Measurements from ENCODE around the gene DLG5.
"Not testable (repeated sequence)": the region's sequence is repeated elsewhere in the genome, so short reads cannot be mapped to it uniquely, and the experiment has no call there.

The DLG5 gene

DNA sequence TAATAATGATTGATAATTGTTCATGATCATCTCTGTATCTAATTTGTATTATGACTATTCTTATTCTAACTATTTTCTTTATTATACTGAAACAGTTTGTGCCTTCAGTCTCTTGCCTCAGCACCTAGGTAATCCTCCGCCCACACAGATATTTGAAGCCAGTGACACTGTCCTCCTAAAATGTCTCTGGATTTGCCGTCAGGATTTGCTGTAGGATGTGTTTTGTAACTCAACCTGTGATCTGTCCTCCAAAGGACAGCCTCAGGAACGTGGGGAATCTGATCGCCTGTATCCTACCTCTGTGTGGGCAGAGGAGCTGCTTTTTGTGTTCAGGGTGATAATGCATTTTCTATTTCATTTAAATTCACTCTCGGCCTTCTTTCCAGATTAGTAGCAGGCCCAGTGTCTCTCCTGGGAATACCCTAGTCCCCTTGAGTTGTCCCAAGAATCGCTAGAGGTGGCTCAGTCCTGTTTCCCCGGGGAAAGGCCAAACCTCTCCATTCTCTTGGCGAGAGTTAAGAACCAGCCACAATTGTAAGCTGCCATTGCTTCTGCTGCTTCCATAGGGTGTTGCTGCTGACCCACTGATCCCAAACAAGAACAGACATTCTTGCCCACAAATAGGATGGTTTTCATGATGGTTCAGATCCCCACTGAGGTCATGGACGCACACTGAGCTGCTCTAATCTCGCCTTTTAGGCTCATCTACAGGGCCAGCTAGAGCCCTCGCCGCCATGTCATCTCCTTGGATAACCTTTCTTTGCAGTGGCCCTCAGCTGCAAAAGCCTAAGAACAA, 152.7 kb downstream of the DLG5 start:
- H3K4me1 ChIP-seq (ENCODE audit: control insufficient read depth, low read depth, low read length), result no peaks in the 10 kb centered on the region
- no peak overlapping the region for H3K27ac ChIP-seq (ENCODE audit: low read length)
- H3K9me3 ChIP-seq (ENCODE audit: control insufficient read depth, low read depth, low read length), result no peaks in the 10 kb centered on the region
- no peaks in the 10 kb centered on the region for H3K36me3 ChIP-seq (ENCODE audit: control insufficient read depth, low read depth, low read length)
- no peak overlapping the region for H3K4me3 ChIP-seq (ENCODE audit: low read length)
- H3K9ac ChIP-seq (ENCODE audit: low read length), result no peak overlapping the region
- H3K27me3 ChIP-seq (ENCODE audit: control insufficient read depth, insufficient read depth, low read length), result no peaks in the 10 kb centered on the region

DNA sequence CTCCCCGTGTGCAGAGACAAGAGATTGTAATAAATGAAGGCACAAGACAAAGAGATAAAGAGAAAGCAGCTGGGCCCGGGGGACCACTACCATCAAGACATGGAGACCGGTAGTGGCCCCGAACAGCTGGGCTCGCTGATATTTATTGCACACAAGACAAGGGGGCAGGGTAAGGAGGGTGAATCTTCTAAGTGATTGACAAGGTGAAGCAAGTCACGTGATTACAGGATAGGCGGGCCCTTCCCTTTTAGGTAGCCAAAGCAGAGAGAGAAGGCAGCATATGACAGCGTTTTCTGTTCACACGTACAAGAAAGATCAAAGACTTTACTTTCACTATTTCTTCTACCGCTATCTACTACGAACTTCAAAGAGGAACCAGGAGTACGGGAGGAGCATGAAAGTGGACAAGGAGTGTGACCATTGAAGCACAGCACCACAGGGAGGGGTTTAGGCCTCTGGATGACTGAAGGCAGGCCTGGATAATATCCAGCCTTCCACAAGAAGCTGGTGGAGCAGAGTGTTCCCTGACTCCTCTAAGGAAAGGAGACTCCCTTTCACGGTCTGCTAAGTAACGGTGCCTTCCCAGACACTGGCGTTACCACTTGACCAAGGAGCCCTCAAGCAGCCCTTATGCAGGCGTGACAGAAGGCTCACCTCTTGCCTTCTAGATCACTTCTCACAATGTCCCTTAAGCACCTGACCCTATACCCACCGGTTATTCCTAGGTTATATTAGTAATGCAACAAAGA, 153.5 kb downstream of the DLG5 start:
- H3K9ac ChIP-seq (ENCODE audit: low read length); H3K9me3 ChIP-seq (ENCODE audit: control insufficient read depth, low read depth, low read length); H3K4me1 ChIP-seq (ENCODE audit: control insufficient read depth, low read depth, low read length); H3K4me3 ChIP-seq (ENCODE audit: low read length); H3K36me3 ChIP-seq (ENCODE audit: control insufficient read depth, low read depth, low read length); H3K27ac ChIP-seq (ENCODE audit: low read length); H3K27me3 ChIP-seq (ENCODE audit: control insufficient read depth, insufficient read depth, low read length): not testable (repeated sequence)

DNA sequence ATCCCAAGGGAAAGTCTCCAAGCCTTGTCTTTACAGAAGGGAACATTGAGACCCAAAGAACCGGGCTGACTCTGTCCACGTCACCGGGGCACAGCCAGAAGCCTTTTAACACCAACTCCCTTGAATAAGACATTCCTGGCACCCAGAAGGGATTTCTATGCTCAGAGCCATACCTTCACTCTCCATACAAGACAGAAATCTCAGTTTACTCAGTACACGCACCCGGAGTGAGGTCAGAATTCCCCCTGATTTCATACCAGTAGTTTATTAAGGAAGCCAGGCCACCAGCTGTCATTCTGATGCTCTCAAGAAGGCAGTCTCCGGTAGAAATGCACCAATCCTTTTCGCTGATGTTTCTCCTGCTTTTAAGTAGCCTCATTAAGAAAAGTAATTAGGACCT, 154.7 kb downstream of the DLG5 start:
- no peaks in the 10 kb centered on the region for H3K9me3 ChIP-seq (ENCODE audit: control insufficient read depth, low read depth, low read length)
- no peak overlapping the region for H3K9ac ChIP-seq (ENCODE audit: low read length)
- H3K4me3 ChIP-seq (ENCODE audit: low read length), result no peak overlapping the region
- no peaks in the 10 kb centered on the region for H3K36me3 ChIP-seq (ENCODE audit: control insufficient read depth, low read depth, low read length)
- H3K27me3 ChIP-seq (ENCODE audit: control insufficient read depth, insufficient read depth, low read length), result no peaks in the 10 kb centered on the region
- no peaks in the 10 kb centered on the region for H3K4me1 ChIP-seq (ENCODE audit: control insufficient read depth, low read depth, low read length)
- H3K27ac ChIP-seq (ENCODE audit: low read length), result no peak overlapping the region

GRCh38 chr10:77771450-77771849, 155.1 kb downstream of the DLG5 start:
- no peaks in the 10 kb centered on the region for H3K4me1 ChIP-seq (ENCODE audit: control insufficient read depth, low read depth, low read length)

GRCh38 chr10:77770868-77771175, 155.7 kb downstream of the DLG5 start:
- Histone ChIP-seq H3K27ac (ENCODE audit: low read length) (no peak overlapping the region), H3K27me3 (ENCODE audit: control insufficient read depth, insufficient read depth, low read length) (no peaks in the 10 kb centered on the region), H3K4me1 (ENCODE audit: control insufficient read depth, low read depth, low read length) (no peaks in the 10 kb centered on the region), H3K9ac (ENCODE audit: low read length) (no peak overlapping the region), H3K4me3 (ENCODE audit: low read length) (no peak overlapping the region), H3K9me3 (ENCODE audit: control insufficient read depth, low read depth, low read length) (no peaks in the 10 kb centered on the region), H3K36me3 (ENCODE audit: control insufficient read depth, low read depth, low read length) (no peaks in the 10 kb centered on the region)

More at GRCh38 chr10:77771450-77771849, 155.1 kb downstream of the DLG5 start:
- H3K27me3 ChIP-seq (ENCODE audit: control insufficient read depth, insufficient read depth, low read length), result no peaks in the 10 kb centered on the region
- no peaks in the 10 kb centered on the region for H3K9me3 ChIP-seq (ENCODE audit: control insufficient read depth, low read depth, low read length)
- H3K4me3 ChIP-seq (ENCODE audit: low read length), result no peak overlapping the region
- H3K9ac ChIP-seq (ENCODE audit: low read length), result no peak overlapping the region
- H3K36me3 ChIP-seq (ENCODE audit: control insufficient read depth, low read depth, low read length), result no peaks in the 10 kb centered on the region
- H3K27ac ChIP-seq (ENCODE audit: low read length), result no peak overlapping the region

GRCh38 chr10:77770081-77770867, 156.3 kb downstream of the DLG5 start:
- H3K36me3 ChIP-seq (ENCODE audit: control insufficient read depth, low read depth, low read length), result no peaks in the 10 kb centered on the region
- H3K4me3 ChIP-seq (ENCODE audit: low read length), result no peak overlapping the region
- H3K9ac ChIP-seq (ENCODE audit: low read length), result no peak overlapping the region
- no peak overlapping the region for H3K27ac ChIP-seq (ENCODE audit: low read length)
- no peaks in the 10 kb centered on the region for H3K4me1 ChIP-seq (ENCODE audit: control insufficient read depth, low read depth, low read length)
- H3K27me3 ChIP-seq (ENCODE audit: control insufficient read depth, insufficient read depth, low read length), result no peaks in the 10 kb centered on the region
- no peaks in the 10 kb centered on the region for H3K9me3 ChIP-seq (ENCODE audit: control insufficient read depth, low read depth, low read length)

GRCh38 chr10:77768039-77768438, 158.5 kb downstream of the DLG5 start:
- Histone ChIP-seq H3K36me3 (ENCODE audit: control insufficient read depth, low read depth, low read length) (no peaks in the 10 kb centered on the region), H3K4me3 (ENCODE audit: low read length) (no peak overlapping the region), H3K9ac (ENCODE audit: low read length) (no peak overlapping the region), H3K27ac (ENCODE audit: low read length) (no peak overlapping the region), H3K4me1 (ENCODE audit: control insufficient read depth, low read depth, low read length) (no peaks in the 10 kb centered on the region), H3K27me3 (ENCODE audit: control insufficient read depth, insufficient read depth, low read length) (no peaks in the 10 kb centered on the region), H3K9me3 (ENCODE audit: control insufficient read depth, low read depth, low read length) (no peaks in the 10 kb centered on the region)

- Histone ChIP-seq H3K9me3 (ENCODE audit: control insufficient read depth, low read depth, low read length) (no peaks in the 10 kb centered on the region), H3K36me3 (ENCODE audit: control insufficient read depth, low read depth, low read length) (no peaks in the 10 kb centered on the region), H3K27me3 (ENCODE audit: control insufficient read depth, insufficient read depth, low read length) (no peaks in the 10 kb centered on the region), H3K9ac (ENCODE audit: low read length) (no peak overlapping the region), H3K4me1 (ENCODE audit: control insufficient read depth, low read depth, low read length) (no peaks in the 10 kb centered on the region), H3K27ac (ENCODE audit: low read length) (no peak overlapping the region), H3K4me3 (ENCODE audit: low read length) (no peak overlapping the region)
Measured at GRCh38 chr10:77763453-77764430, 162.8 kb downstream of the DLG5 start.

DNA sequence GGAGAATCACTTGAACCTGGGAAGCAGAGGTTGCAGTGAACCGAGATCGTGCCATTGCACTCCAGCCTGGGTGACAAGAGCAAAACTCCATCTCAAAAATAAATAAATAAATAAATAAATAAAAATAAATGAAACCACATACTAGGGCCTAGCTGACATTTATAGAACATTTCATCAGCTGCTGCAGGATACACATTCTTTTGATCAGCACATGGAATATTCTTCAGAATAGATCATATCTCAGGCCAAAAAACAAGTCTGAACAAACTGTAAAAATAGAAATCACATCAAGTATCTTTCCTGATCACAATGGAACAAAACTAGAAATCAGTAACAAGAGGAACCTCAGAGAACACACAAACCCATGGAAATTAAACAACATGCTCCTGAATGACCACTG, 168.1 kb downstream of the DLG5 start:
- H3K36me3 ChIP-seq (ENCODE audit: control insufficient read depth, low read depth, low read length); H3K4me1 ChIP-seq (ENCODE audit: control insufficient read depth, low read depth, low read length); H3K27me3 ChIP-seq (ENCODE audit: control insufficient read depth, insufficient read depth, low read length); H3K27ac ChIP-seq (ENCODE audit: low read length); H3K9ac ChIP-seq (ENCODE audit: low read length); H3K4me3 ChIP-seq (ENCODE audit: low read length); H3K9me3 ChIP-seq (ENCODE audit: control insufficient read depth, low read depth, low read length): not testable (repeated sequence)

GRCh38 chr10:77756319-77757232, 170.0 kb downstream of the DLG5 start:
- Histone ChIP-seq H3K9me3 (ENCODE audit: control insufficient read depth, low read depth, low read length) (no peaks in the 10 kb centered on the region), H3K27me3 (ENCODE audit: control insufficient read depth, insufficient read depth, low read length) (no peaks in the 10 kb centered on the region), H3K36me3 (ENCODE audit: control insufficient read depth, low read depth, low read length) (no peaks in the 10 kb centered on the region), H3K27ac (ENCODE audit: low read length) (peak overlapping the region; percentile 21), H3K9ac (ENCODE audit: low read length) (no peak overlapping the region), H3K4me3 (ENCODE audit: low read length) (peak overlapping the region; percentile 34), H3K4me1 (ENCODE audit: control insufficient read depth, low read depth, low read length) (peaks cover 6% of the 10 kb centered on the region)
